ENCODE measurements around the gene RTN4R. TPM values are rescaled to one million over a fixed set of nuclear protein-coding genes. Genes with fewer than 3 reads are reported as not detected.

Gene RTN4R
- total and polyA plus RNA-seq, 9 of the 15 experiments (the other 6 are each of a cell fraction or from before 2014, with no cell fraction given), result 0.04 to 2.8 (median 1.4) TPM; not detected in 3

DNA sequence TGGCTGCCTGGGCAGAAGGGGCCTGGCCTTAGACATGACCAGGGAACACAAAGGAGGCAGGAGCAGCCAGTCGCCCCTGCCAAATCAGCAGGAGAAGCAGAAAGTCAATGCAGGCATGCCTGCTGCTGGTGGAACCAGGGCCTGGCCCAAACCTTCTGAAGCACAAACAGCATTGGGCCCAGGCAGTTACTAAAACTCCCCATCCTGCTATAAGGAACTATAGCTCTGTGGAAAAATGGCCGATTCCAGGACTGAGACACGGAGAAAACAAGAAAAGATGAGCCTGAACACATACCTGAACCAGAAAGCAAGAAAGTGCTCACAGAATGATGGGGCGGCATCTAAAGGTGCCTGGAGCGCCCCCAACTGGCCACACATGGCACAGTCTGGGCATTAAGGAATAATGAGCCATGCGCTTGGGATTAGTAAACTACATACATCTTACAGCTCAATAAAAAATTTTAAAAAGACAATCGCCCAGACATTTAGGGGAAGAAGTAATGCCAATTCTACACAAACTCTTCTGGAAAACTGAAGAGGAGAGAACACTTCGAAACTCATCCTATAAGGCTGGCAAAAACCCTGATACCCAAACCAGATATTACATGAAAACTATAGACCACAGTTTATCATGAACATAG lies 49.4 kb upstream of the RTN4R start (continued):
- TF ChIP-seq, protein P1, sequence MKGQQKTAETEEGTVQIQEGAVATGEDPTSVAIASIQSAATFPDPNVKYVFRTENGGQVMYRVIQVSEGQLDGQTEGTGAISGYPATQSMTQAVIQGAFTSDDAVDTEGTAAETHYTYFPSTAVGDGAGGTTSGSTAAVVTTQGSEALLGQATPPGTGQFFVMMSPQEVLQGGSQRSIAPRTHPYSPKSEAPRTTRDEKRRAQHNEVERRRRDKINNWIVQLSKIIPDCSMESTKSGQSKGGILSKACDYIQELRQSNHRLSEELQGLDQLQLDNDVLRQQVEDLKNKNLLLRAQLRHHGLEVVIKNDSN (CRISPR knock-in tag; IDR thresholded peaks at IDR 0.05), result peak; percentile 60; the same call in 1 of the 2 replicates
- TF ChIP-seq ZNF584 (CRISPR knock-in tag; IDR thresholded peaks at IDR 0.05; ENCODE audit: low read depth), result 0 out of 2 replicates have a peak, but pooled peaks have one; percentile 52
- TF ChIP-seq MXD1 (CRISPR knock-in tag; IDR thresholded peaks at IDR 0.05; ENCODE audit: borderline replicate concordance, poor library complexity, severe bottlenecking), result peak; percentile 36
- TF ChIP-seq HDAC2 (IDR thresholded peaks at IDR 0.05), result peak; percentile 41
- 0 out of 4 replicates have a peak, but pooled peaks have one; percentile 4 to 57 for TF ChIP-seq RCOR1 (IDR thresholded peaks at IDR 0.05; ENCODE audit: borderline replicate concordance in 1 of 2, low read depth in 2 of 2, low read length in 2 of 2)
- TF ChIP-seq BHLHE40 (IDR thresholded peaks at IDR 0.05; ENCODE audit: low read length), result peak; percentile 12; the same call in 1 of the 2 replicates
- peak; percentile 81; the same call in 1 of the 2 replicates for TF ChIP-seq AFF4 (CRISPR knock-in tag; IDR thresholded peaks at IDR 0.05)
- TF ChIP-seq ZNF583 (CRISPR knock-in tag; IDR thresholded peaks at IDR 0.05), result peak; percentile 65; the same call in 1 of the 2 replicates
- TF ChIP-seq, protein P2, sequence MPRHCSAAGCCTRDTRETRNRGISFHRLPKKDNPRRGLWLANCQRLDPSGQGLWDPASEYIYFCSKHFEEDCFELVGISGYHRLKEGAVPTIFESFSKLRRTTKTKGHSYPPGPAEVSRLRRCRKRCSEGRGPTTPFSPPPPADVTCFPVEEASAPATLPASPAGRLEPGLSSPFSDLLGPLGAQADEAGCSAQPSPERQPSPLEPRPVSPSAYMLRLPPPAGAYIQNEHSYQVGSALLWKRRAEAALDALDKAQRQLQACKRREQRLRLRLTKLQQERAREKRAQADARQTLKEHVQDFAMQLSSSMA (CRISPR knock-in tag; IDR thresholded peaks at IDR 0.05), result 0 out of 2 replicates have a peak, but pooled peaks have one; percentile 38
- TF ChIP-seq CTCFL (IDR thresholded peaks at IDR 0.05; ENCODE audit: borderline replicate concordance, insufficient read depth, low read depth, low read length, poor library complexity, severe bottlenecking), result peak; percentile 45
- peak; percentile 66; the same call in 1 of the 2 replicates for TF ChIP-seq CC2D1A (IDR thresholded peaks at IDR 0.05)
- TF ChIP-seq KLF13 (tag; IDR thresholded peaks at IDR 0.05; ENCODE audit: borderline replicate concordance, low read depth), result peak; percentile 79; the same call in 1 of the 2 replicates
- 0 out of 2 replicates have a peak, but pooled peaks have one; percentile 25 for TF ChIP-seq FOXP1 (CRISPR knock-in tag; IDR thresholded peaks at IDR 0.05)
- TF ChIP-seq KAT7 (CRISPR knock-in tag; IDR thresholded peaks at IDR 0.05; ENCODE audit: borderline replicate concordance), result peak; percentile 36; the same call in 1 of the 2 replicates
- peak in 1 of 2 experiments; percentile 25; a peak in 1 of 4 replicates for TF ChIP-seq CSDE1 (IDR thresholded peaks at IDR 0.05)
- TF ChIP-seq CXXC5 (CRISPR knock-in tag; IDR thresholded peaks at IDR 0.05), result peak; percentile 54; the same call in 1 of the 2 replicates
- TF ChIP-seq PURB (CRISPR knock-in tag; IDR thresholded peaks at IDR 0.05; ENCODE audit: low read depth), result peak; percentile 99; the same call in 1 of the 2 replicates
- TF ChIP-seq DNMT1 (IDR thresholded peaks at IDR 0.05), result peak; percentile 33; the same call in 1 of the 2 replicates
- peak; percentile 31 for TF ChIP-seq TARDBP (IDR thresholded peaks at IDR 0.05)

Data from K562 (cell line).